GM19238 (cell line): ENCODE data around the gene GJE1.
A peak's percentile ranks its signal among the peaks of the same experiment; 100 is the strongest.
"Not testable (repeated sequence)": the region's sequence is repeated elsewhere in the genome, so short reads cannot be mapped to it uniquely, and the experiment has no call there.

Experiments
- DNase-seq: peaks from one replicate; pipeline ENCODE4 v3.0.0; 2011; ENCODE audit warnings: low spot score; ENCODE audit not compliant: insufficient read length

GJE1 gene, protein sequence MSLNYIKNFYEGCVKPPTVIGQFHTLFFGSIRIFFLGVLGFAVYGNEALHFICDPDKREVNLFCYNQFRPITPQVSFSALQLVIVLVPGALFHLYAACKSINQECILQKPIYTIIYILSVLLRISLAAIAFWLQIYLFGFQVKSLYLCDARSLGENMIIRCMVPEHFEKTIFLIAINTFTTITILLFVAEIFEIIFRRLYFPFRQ

DNA sequence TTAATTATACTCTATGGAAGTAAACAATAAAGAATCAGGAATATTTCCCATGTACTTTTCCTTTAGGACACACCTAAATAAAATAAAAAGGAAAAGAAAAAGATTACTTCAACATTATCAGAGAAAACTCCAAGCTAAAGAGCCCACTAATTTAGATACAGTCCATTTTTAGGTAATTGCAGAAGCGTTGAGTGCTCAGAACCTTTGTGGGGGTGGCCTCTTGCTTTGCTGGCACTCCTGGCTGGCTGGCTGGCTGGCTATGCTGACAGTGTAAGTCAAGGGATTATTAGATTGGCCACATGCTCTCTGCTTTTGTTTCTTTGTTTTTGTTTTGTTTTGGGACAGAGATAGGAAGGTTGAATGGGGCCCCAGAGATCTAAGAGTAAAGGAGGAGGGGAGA, at the start of gene GJE1:
Gene GJE1 (plus strand): TSS at position 301 of the 400 bp plus-strand sequence. CDS start 234 bp downstream, outside the sequence.
- no peak for DNase-seq

DNA sequence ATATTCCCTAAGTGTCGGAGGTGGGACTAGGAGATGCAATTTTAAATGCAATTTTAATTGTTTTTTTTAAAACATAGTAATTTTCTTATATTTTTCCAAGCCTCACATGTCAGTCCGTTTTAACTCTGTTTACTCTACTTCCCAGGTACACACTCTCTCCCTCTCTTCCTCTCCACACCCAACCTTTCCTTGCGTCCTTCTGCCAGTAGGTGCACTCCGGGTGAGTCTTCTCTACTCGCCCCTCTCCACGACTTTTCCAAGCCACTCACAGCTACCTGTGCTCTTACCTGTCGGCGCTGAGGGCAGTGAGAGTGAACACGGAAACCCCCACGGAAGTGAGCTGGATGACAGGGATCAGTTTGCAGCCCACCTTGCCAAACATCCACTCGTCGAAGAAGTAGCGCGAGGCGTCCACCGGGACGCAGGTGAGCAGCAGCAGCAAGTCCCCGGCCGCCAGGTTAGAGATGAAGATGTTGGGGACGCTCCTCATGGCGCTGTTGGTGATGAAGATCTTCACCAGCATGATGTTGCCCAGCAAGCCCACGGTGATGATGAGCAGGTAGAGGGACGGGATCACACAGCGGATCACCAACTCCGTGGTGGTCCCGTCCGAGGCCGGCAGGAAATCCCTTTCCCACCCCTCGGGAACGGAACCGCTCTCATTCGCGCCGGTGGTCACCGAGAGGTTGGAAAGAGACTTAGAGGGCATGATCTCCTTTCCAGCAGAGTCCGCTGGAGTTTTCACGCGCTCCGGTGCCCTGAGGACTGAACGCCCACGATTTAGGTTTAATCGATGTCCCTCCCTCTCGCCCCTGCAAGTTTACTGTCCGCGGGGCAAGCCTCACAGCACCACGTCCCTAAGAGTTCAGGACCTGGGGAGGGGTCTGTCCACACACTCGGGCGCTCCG, 44.5 kb upstream of the GJE1 start:
- no peak for DNase-seq

DNA sequence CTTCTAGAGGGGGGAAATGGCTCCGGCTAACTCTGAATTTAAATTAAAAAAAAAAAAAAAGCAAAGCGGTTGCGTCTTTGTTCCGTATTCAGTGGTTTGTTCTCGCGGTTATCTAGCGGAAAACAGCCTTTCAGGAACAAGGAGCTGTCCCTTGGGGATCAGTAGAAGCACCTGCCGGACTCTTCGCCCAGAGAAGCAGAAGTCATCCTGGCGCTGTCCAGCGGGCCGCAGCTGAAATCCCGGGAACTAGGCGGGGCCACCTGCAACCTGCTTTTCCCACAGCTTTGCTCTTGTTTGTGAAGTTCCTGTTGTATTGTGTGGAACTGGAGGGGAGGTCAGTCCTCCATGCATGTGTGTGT, 43.9 kb upstream of the GJE1 start:
- no peak for DNase-seq

DNA sequence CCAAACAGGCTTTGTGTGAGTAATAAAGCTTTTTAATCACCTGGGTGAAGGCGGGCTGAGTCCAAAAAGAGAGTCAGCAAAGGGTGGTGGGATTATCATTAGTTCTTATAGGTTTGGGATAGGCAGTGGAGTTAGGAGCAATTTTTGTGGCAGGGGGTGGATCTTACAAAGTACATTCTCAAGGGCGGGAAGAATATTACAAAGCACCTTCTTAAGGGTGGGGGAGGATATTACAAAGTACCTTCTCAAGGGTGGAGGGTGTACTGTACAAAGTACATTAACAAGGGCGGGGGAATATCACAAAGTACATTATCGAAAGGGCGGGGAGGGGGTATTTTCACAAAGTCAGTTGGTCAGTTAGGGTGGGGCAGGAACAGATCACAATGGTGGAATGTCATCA, 27.9 kb upstream of the GJE1 start:
- not testable (repeated sequence) for DNase-seq

DNA sequence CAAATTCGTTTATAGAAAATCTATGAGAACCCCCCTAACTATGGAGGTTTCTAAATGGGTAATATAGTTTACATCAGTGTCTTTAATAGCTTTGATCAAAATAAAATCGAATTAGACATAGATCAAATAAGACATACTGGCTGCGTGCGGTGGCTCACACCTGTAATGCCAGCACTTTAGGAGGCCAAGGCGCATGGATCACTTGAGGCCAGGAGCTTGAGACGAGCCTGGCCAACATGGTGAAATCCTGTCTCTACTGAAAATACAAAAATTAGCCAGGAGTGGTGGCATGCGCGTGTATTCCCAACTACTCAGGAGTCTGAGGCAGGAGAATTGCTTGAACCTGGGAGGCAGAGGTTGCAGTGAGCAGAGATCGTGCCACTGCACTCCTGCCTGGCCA, 21.9 kb upstream of the GJE1 start:
- DNase-seq = not testable (repeated sequence)

DNA sequence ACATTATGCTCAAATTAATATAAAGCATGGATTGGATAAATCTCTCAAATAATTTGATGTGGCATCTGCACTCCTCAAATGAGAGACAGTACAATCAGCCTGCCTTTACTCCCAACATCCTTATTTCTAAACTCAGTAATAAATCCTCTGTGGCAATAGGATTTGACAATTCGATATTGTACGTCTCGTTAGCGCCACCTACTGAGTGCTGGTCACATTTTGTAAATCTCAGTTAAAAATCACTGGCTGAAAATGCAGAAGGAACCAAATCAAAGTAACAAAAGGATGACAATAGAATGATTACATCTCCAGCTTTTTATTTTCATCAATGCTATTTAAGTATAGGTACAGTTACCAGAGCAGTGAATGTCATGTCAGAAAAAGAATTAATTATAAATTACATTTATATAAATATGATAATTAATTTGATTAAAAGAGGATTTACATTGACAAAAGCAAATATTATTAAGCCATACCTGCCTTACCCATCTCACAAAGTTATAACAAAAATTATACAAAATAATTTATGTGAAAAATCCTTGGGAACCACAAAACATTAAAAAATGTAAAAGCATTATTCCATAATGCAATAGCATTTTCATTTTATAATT, 20.2 kb upstream of the GJE1 start:
- no peak for DNase-seq

DNA sequence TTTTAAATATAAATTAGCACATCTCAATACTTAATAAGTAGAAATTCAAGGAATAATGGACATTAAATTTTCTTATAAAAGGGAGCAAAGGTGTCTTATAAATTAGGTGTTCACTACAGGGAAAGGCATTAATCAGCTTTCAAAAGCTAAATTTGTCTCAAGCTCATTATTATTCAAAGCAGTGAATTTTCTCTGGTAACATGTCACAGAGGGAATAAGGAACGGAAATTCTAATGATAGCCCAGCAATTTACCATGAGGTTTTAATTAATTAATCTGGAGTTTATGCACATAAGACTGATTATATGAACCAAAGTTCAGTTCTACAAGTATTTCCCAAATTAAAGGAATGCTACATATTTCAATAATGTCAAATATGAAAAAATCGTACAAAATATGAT, 15.4 kb upstream of the GJE1 start:
- no peak for DNase-seq

DNA sequence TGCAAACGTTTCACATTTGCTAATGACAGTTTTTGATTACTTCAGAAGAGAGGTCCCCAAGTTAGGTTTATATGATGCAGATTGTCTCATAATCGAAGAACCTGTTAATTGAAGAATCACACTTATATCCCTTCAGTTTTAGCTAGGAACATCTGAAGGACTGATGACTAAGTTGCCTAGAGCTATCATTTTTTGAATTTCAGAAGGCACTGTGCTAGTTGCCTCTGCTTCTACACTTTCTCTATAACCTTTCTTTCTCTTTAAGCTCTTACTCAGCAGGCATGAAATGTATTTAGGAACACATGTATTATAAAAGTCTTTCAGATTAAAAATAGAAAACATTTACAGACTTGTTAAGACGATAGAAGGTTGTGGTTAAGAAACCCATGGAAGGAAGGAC, 14.4 kb upstream of the GJE1 start:
- no peak for DNase-seq

DNA sequence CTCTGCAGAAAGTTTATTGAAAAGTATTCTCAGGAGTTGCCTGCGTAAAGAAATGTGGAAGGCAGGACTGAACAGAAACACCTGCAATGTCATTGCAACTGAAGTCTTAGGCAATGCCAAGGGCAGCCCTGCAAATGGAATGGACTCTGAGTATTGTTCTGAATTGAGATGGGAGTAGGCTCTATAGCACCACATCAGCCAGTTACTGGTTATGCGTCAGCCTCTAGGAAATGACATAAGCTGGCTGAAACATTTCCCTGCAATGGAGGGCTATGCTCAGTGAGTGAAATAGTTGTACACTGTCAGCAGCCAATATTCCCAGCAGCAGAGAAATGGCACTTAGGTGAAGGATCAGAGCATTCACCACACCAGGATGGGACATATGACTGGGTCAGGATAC, 13.8 kb upstream of the GJE1 start:
- no peak for DNase-seq

DNA sequence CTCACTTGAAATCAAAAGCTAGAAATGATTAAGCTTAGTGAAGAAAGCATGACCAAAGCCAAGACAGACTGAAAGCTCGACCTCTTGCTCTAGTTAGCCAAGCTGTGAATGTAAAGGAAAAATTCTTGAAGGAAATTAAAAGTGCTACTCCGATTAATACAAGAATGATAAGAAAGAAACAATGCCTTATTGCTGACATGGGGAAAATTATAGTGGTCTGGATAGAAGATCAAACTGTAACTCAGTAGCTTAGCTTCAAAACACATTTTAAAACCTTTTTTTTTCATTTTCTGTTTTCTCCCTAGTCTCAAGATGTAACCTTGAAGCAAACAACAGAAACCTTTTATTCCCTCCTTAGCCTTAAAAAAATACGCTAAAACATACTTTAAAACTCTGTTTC, 11.4 kb upstream of the GJE1 start:
- DNase-seq = no peak

DNA sequence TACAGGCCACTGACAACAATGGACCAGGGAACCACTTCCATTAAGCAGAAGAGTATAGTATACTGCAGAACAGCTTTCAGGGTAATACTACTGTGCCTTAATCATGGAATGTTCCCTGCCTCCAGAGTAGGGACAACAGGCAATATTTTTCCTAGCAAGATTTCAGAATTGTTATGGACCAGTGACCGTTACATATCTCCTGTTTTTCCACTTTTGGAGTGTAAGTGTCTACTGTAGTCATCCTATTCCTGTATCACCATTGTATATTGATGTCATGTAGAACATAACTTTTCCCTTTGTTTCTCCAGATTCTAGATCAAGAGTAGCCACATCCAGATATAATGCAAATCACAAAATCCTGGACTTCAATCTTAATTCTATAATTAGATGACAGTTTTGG, 1.9 kb upstream of the GJE1 start:
- no peak for DNase-seq

DNA sequence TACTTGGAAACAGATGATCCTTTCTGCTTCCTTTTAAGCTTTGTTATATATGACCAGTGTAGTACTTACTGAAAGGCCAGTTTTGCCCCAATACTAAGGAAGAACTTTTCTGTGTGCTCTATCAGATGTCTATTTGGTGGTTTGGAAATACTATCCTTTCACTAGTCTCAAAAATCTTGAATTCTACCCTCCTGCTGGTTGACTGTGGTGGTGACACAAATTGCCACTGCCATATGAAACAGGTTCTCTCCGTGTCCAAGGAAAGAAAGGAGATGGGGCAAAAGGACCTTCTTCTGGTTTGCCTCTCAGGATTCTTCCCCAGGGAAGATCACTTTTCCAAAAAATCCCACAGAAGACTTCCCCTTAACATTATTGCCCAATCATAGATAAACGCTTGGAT, 6.2 kb downstream of the GJE1 start:
- DNase-seq = no peak

DNA sequence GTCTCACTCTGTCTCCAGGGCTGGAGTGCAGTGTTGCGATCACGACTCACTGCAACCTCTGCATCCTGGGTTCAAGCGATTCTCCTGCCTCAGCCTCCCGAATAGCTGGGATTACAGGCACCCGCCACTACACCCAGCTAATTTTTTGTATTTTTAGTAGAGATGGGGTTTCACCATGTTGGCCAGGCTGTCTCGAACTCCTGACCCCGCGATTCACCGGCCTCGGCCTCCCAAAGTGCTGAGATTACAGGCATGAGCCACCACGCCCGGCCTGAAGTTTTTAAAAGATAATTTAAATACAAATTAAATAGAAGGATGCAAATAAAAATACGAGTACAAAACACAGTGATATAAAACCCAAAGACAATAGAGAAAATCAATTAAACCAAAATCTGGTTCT, 8.8 kb downstream of the GJE1 start:
- not testable (repeated sequence) for DNase-seq

DNA sequence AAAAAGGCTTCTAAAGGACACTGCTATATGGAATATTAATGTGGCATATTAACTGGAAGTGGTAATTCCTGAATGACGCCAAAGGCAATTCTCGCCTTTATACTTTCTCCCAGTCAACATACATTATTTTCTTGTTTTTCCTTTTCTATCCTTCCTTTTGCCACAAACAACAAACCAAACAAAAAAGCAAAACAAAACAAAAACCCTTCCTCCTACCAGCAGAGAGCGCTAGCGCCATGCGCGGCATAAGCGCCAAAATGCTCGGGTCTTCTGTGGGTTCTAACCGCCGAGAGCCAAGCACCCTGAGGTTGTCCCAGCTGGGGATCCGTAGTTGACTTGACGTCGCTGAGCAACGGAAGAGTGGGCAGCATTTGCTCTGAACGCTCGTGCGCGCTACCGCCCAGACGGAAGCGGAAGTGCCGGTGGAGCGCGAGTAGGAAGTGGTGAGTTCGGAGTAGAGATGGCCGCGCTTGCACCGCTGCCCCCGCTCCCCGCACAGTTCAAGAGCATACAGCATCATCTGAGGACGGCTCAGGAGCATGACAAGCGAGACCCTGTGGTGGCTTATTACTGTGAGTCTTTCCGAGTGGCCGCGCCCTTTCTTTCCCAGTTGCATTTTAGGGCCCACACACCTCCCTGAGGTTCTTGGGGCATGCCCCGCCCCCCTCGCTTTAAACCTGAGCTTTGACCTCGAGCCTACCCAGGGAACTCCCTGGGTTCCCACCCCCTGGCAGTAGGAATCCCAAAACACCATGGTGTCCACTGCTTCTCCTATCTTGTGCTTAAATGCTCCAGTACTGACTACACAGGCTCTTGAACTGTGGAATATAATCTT, 14.3 kb downstream of the GJE1 start, which contains the start of the genes NMBR and VTA1:
Gene NMBR (minus strand): TSS at position 295 of the 835 bp plus-strand sequence. CDS start 58,464 bp downstream, outside the sequence.
Gene VTA1 (plus strand): TSS at position 436 of the 835 bp plus-strand sequence. CDS start 25 bp downstream, at position 461.
- DNase-seq = peak; percentile 76

DNA sequence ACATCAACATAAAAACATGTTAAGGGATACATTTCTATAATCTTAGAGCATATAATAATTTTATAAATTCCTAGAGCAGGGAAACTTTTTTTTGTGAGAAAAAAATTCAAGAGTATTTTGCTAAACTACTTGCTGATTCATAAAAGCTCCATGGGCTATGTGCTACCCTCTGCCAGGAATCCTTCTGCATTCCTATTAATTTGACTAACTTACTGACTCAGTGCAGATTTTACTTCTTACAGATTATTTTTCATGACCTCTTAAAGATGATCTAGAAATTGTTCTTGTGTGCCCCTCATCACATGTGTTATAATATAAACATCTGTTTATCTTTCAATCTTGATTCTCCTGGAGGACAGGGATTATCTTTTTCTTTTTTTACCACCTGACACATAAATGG, 20.0 kb downstream of the GJE1 start:
- no peak for DNase-seq

DNA sequence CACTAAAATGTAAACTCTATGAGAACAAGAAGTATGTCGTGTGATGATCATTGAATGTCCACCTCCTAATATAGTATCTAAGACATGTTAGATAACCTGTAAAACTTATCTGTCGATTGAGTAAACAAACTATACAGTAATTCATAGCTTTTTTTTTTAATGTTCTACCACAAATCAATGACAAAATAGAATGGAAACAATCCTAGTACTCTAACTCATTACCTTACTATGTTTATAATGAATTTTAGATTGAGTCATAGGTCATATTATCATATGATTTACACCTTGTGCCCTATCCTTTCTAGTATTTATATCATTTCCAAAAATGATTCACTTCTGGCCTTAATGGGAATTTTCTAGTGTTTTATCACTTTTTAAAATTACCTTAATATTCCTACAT, 20.5 kb downstream of the GJE1 start:
- no peak for DNase-seq

DNA sequence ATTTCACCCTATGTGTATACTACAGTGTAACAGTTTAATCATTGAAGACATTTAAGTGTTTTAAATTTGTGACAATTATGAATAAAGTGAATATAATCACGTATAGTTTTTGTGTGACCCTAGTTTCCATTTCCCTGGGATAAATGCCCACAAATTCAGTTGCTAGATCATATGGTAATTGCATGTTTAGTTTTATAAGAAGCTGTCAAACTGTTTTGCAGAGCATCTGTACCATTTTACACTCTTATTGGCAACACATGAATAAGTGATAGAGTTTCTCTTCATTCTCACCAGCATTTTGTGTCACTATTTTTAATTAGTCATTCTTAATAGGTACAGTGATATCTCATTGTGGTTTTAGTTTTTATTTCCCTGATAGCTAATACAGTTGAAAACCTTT, 21.6 kb downstream of the GJE1 start:
- DNase-seq = no peak

DNA sequence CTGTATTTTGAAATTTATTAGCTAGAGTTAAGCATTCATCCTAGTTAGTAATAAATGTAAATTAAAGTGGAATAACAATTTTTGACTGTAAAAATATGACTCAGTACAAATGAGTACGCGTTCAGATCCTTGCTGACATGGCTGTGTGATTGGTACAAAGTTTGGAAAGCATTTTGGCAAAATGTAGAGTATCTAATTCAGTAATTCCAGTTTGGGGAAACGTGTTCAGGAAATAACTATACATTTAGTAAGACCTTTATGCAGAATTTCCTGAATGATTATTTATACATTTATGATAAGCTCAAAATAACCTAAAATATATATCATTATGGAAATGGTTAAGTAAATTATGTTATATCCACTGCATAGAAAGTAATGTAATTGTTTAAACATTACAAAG, 22.4 kb downstream of the GJE1 start:
- DNase-seq = no peak

DNA sequence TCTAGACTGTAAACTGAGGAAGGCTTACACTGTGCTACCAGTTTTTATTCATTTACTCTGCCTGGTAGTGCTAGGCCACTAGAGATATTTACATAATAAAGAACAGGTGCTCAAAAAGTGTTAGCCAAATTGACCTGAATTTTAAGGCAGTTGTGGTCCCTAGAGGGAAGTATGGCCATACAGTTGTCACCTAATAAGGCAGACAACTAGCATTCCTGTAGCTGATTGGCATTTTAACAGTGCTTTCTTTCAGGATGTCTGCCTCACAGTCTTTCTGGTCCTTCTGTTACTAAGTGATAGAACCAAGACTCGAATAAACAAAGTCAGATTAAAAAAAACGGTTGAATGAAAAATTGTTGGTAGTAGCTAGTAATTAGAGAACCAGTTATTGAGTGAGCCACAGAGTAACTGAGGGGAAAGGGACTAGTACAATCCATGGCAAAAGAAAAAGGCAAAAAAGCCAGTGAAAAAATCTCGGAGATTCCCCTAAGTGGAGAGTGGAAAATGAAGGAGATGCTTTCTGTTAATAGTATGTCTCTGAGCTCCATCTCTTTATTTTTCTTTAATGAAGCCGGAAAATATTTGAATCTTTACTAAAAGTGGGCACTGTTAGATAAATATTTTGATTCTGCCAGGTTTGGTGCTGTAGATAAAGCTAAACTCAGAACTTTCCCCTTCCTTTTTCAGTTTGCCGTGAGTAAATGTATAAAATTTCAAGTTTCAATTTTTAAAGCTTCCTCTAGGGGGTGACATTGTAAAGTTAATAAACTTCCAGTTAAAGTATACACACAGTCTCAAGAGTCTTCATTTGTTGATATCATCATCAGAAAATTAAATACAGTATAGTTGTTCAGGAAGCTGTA, 23.4 kb downstream of the GJE1 start:
- DNase-seq = no peak

DNA sequence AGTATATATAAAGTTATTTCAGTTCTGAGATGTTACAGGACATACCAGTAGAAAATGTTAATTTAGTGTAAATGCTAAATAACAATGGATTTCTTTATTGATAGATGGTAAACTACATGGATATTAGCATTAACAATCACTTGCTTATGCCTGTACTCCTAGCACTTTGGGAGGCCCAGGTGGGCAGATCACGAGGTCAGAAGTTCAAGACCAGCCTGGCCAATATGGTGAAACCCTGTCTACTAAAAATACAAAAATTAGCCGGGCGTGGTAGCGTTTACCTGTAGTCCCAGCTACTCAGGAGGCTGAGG, 24.0 kb downstream of the GJE1 start:
- not testable (repeated sequence) for DNase-seq

DNA sequence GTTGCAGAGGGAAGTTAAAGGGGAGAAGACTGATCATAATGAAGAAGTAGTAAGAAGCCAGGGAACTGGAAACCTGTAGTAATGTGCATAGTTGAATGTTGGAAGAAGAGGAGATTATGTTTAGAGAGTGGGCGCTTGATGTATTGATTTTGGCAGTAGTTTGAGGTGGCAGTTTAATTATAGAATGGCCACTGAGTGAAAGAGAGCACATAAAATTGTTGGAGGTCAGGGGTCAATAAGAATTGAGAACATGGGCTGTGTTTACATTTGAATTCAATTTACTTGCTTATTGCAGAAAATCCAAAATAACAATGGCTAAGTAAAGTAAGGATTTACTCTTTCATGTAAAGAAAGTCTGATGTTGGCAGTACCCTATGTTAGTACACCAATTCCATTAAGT, 30.1 kb downstream of the GJE1 start:
- DNase-seq = no peak
